ENCODE results near the gene KCTD15. TPM values are rescaled to one million over a fixed set of nuclear protein-coding genes. Genes with fewer than 3 reads are reported as not detected.

Gene KCTD15
- total RNA-seq, 1 donor from 2014 or later, result 57.3 TPM

DNA sequence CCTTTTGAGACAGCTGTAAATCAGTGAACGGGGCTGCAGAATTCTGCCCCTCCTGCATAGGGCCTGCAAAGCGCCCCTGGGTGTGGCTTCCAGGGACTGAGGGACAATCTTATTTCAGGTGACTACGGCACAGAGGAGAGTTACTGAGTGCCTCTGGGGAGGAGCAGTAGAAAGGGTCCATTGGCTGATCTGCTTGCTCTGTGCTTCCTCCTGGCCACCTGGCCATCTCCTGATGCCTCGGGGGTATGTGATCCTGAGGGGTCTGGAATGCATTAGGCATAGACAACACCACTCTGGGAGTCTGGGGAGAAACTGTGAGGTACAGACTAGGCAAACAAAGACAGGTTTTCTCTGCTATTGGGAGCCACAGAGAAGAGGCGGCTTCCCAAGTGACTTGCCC lies 2.8 kb downstream of the KCTD15 start:
- intact Hi-C loops (cut with DNase I), result loop anchor here (5.0 to 10.0 kb wide), 5 partner anchors 68 to 1465 kb away; partner anchors contain the start of genes FXYD7 and USF2
- Histone ChIP-seq H3K36me3 (peaks cover 5 to 17% of the 10 kb centered on the region in 2 donors), H3K9me3 (no peaks in the 10 kb centered on the region), H3K4me1 (peaks cover 4 to 11% of the 10 kb centered on the region in 2 donors), H3K27me3 (no peaks in the 10 kb centered on the region), H3K27ac (no peak overlapping the region), H3K4me3 (peak overlapping the region in 1 of 2 donors; percentile 93)
- TF ChIP-seq, protein P1, sequence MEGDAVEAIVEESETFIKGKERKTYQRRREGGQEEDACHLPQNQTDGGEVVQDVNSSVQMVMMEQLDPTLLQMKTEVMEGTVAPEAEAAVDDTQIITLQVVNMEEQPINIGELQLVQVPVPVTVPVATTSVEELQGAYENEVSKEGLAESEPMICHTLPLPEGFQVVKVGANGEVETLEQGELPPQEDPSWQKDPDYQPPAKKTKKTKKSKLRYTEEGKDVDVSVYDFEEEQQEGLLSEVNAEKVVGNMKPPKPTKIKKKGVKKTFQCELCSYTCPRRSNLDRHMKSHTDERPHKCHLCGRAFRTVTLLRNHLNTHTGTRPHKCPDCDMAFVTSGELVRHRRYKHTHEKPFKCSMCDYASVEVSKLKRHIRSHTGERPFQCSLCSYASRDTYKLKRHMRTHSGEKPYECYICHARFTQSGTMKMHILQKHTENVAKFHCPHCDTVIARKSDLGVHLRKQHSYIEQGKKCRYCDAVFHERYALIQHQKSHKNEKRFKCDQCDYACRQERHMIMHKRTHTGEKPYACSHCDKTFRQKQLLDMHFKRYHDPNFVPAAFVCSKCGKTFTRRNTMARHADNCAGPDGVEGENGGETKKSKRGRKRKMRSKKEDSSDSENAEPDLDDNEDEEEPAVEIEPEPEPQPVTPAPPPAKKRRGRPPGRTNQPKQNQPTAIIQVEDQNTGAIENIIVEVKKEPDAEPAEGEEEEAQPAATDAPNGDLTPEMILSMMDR (IDR thresholded peaks at IDR 0.05), result no peak
- no peak for DNase-seq (ENCODE audit: low spot score in 2 of 2)

DNA sequence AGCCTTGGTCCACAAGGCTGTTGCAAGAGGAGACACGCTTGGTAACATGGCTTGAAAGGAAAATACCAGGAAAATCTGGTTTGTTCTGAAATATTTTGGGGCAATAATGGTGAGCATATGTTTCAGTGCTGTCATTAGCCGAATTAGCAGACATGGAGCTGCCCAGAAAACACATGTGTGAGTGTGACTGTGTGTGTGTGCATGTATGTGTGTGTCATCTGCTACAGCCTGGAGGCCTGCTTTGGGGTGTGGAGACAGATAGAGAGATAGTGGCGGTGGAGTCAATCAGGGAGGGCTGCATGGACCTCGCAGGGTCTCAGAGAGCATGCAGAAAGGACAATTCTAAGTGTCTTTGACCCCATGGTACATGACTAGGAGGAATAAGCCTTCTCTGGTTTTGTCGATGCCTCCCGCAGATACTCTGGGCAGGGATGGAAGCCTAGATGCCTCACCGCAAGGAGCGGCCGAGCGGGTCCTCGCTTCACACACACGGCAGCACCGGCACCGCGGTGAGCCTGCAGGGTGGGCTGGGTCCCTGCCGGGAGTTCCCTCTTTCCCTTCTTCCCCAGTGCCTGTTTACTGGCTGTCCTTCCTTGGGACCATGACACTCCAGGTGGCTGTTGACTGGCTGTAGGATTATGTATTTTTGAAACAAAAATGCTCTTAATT lies 3.5 kb downstream of the KCTD15 start:
- peaks cover 0 to 9% of the 10 kb centered on the region in 2 donors for H3K4me1 ChIP-seq
- no peak overlapping the region for H3K27ac ChIP-seq
- no peak overlapping the region for H3K4me3 ChIP-seq
- H3K27me3 ChIP-seq, result no peaks in the 10 kb centered on the region
- H3K36me3 ChIP-seq, result peaks cover 5 to 17% of the 10 kb centered on the region in 2 donors
- no peaks in the 10 kb centered on the region for H3K9me3 ChIP-seq
- intact Hi-C loops (cut with DNase I), result no loop called here
- no peak for DNase-seq (ENCODE audit: low spot score in 2 of 2)
- TF ChIP-seq, protein P1 (IDR thresholded peaks at IDR 0.05), result no peak

DNA sequence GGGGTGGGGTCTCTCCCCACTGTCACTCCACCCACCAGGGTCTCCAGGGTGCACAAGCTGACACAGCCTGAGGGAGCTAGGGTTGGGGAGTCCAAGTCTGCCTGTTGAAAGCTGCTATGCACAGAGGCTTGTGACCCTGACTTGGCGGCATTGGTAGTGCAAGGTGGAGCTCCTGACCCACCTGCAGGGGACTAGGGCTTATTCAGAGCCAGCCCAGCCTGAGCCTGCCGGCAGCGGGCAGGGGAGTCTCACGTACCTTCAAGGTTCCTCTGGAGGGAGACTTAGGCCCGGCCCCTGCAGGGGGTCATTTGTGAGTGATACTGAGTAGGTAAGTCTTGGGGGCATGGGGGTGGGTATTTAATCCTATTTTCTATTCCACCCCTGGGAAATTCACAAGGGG lies 4.7 kb downstream of the KCTD15 start:
- Histone ChIP-seq H3K36me3 (peaks cover 6 to 22% of the 10 kb centered on the region in 2 donors), H3K27me3 (no peaks in the 10 kb centered on the region), H3K9me3 (no peaks in the 10 kb centered on the region), H3K27ac (no peak overlapping the region), H3K4me3 (no peak overlapping the region), H3K4me1 (peaks cover 0 to 9% of the 10 kb centered on the region in 2 donors)
- TF ChIP-seq, protein P1 (IDR thresholded peaks at IDR 0.05), result no peak
- DNase-seq (ENCODE audit: low spot score in 2 of 2), result no peak
- intact Hi-C loops (cut with DNase I), result no loop called here

DNA sequence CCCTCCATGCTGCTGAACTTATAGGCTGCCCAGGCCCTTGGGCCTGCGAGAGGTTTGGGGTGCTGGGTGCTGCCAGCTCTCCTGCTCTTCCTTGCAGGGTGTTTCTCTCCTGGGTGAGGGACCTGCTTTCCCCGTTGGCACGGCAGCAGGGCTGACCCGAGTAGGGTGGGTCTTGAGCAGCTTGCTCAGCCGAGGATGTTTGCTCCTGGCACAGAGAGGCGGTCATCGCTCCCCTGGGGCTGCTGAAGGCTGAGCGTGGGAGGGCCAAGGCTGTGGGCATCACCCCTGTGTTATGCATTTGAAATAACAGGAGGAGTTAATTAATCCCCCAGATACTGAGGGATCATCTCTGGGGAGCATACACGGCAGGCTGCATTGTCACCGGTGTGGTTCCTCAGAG lies 5.3 kb downstream of the KCTD15 start:
- Histone ChIP-seq H3K4me1 (peaks cover 0 to 9% of the 10 kb centered on the region in 2 donors), H3K27ac (no peak overlapping the region), H3K4me3 (no peak overlapping the region), H3K36me3 (peaks cover 11 to 25% of the 10 kb centered on the region in 2 donors), H3K27me3 (no peaks in the 10 kb centered on the region), H3K9me3 (no peaks in the 10 kb centered on the region)
- no peak for DNase-seq (ENCODE audit: low spot score in 2 of 2)
- TF ChIP-seq, protein P1 (IDR thresholded peaks at IDR 0.05), result no peak
- intact Hi-C loops (cut with DNase I), result no loop called here

DNA sequence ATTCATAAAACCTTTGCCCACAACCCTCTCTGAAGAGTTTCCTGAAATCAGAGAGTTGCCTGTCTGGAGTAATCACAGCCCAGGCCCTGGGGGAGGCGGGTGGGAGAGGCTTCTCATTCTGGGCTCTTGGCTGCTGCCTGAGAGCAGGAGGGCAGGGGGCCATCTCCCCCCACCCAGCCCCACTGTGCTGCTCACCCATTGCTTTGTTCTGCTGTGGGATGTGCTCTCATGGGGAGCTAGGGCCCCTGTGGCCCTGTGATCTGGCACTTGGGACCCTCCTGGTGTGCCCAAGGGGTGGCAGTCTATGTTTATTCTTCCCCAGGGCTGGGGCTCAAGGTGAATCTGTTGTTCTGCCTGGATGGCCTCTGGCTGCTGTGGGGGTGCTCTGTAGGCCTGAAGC lies 6.1 kb downstream of the KCTD15 start:
- Histone ChIP-seq H3K27me3 (no peaks in the 10 kb centered on the region), H3K36me3 (peaks cover 19 to 31% of the 10 kb centered on the region in 2 donors), H3K4me3 (no peak overlapping the region), H3K27ac (peak overlapping the region in 1 of 2 donors; percentile 56), H3K4me1 (peaks cover 0 to 9% of the 10 kb centered on the region in 2 donors), H3K9me3 (no peaks in the 10 kb centered on the region)
- no peak for DNase-seq (ENCODE audit: low spot score in 2 of 2)
- TF ChIP-seq, protein P1 (IDR thresholded peaks at IDR 0.05), result no peak
- intact Hi-C loops (cut with DNase I), result no loop called here

All from ascending aorta (tissue), 2 donors.